ENCODE data around the gene PODXL.

GRCh38 chr7:131574741-131575140 lies 18.3 kb upstream of the PODXL start:
- TF ChIP-seq EZH2phosphoT487 (IDR thresholded peaks at IDR 0.05) (no peak), CTCF (IDR thresholded peaks at IDR 0.05) (no peak), EZH2 (IDR thresholded peaks at IDR 0.05) (no peak)

Data from neural progenitor cell (in vitro differentiated cells).